H54 (cell line): ENCODE results near the gene RASIP1.

Experiments used
- DNase-seq: peaks from one replicate; pipeline ENCODE4 v3.0.0; 2011; ENCODE audit warnings: low spot score, mixed read lengths; ENCODE audit not compliant: insufficient read length
- FAIRE-seq: peaks from 3 replicates; lab custom pipeline; 2011; peaks lifted over from hg19 to GRCh38; lab: Jason Lieb, UNC
- POLR2A ChIP-seq: IDR thresholded peaks from 2 replicates; pipeline ENCODE4 v1.6.1; 2011; ENCODE audit warnings: low read depth, mild to moderate bottlenecking, low read length

The RASIP1 gene

GRCh38 chr19:48760504-48761205 lies 20.2 kb upstream of the RASIP1 start:
- no peak for DNase-seq
- no peak for FAIRE-seq
- no peak for TF ChIP-seq POLR2A

DNA sequence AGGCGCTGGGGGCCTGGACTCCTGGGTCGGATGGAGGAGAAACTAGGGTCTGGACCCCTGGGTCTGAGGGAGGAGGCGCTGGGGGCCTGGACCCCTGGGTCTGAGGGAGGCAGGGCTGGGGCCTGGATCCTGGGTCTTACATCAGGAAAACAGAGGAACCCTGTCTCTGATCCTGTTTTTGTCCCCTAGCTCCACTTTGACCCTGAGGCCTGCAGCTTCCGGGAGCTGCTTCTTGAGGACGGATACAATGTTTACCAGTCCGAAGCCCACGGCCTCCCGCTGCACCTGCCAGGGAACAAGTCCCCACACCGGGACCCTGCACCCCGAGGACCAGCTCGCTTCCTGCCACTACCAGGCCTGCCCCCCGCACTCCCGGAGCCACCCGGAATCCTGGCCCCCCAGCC lies 17.3 kb upstream of the RASIP1 start:
- TF ChIP-seq POLR2A, result no peak
- FAIRE-seq (no peak), DNase-seq (no peak)

GRCh38 chr19:48757089-48757675 lies 16.8 kb upstream of the RASIP1 start:
- FAIRE-seq (no peak), DNase-seq (no peak)
- TF ChIP-seq POLR2A, result no peak

DNA sequence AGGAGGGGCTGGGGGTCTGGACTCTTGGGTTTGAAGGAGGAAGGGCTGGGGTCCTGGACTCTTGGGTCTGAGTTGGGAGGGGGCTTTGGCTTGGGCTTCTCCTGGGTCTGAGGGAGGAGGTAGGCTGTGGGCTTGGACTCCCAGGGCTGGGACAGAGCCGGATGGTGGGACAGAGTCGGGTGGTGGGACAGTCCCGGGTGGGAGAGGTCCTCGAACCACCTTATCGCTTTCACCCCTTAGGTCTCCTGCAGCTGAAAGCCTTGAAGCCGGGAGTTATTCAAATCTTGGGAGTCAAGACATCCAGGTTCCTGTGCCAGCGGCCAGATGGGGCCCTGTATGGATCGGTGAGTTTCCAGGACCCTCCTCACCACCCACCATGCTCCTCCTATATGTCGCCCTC lies 16.3 kb upstream of the RASIP1 start:
- DNase-seq (no peak), FAIRE-seq (no peak)
- no peak for TF ChIP-seq POLR2A

GRCh38 chr19:48756212-48756611 lies 15.8 kb upstream of the RASIP1 start:
- TF ChIP-seq POLR2A, result no peak
- FAIRE-seq, result no peak

GRCh38 chr19:48755787-48756186 lies 15.4 kb upstream of the RASIP1 start:
- TF ChIP-seq POLR2A, result no peak
- no peak for FAIRE-seq
- no peak for DNase-seq

More at GRCh38 chr19:48756212-48756611, 15.8 kb upstream of the RASIP1 start:
- no peak for DNase-seq

GRCh38 chr19:48755084-48755641 lies 14.8 kb upstream of the RASIP1 start, which contains the start of gene FGF21:
TSS of gene FGF21 (plus strand) at chr19:48755524. CDS start at chr19:48756237, 713 bp downstream.
- no peak for DNase-seq
- TF ChIP-seq POLR2A, result no peak

GRCh38 chr19:48752496-48753365 lies 12.3 kb upstream of the RASIP1 start, which contains the start of gene FUT1:
TSS of gene FUT1 (minus strand) at chr19:48752641. CDS start at chr19:48751281, 1,360 bp downstream.
- DNase-seq, result peak; percentile 82
- no peak for FAIRE-seq
- no peak for TF ChIP-seq POLR2A

More at GRCh38 chr19:48755084-48755641, 14.8 kb upstream of the RASIP1 start, which contains the start of gene FGF21:
- FAIRE-seq, result no peak

DNA sequence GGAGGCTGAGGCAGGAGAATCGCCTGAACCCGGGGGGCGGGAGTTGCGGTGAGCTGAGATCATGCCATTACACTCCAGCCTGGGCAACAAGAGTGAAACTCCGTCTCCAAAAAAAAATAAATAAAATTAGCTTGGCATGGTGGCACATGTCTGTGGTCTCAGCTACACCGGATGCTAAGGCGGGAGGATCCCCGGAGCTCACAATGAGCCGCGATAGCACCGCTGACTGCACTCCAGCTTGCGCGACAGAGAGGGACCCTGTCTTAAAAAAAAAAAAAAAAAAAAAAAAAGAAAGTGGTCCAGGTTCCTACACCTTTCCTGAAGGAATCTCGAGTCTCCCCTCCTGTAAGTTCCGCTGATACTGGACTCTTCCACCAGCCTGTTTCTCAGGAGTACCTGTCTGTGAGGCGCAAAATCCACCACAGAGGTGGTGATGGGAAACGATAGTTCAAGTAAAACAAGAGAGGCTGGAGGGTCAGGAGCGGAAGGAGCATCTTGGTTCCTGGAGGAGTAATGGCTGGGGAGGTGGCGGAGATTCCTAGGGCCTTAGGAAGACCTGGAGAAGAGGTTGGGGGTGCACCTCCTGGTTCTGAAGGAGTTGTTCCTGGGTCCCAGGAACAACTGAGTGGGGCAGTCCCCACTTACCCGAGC lies 11.6 kb upstream of the RASIP1 start:
- no peak for FAIRE-seq
- TF ChIP-seq POLR2A, result no peak
- DNase-seq, result no peak

- TF ChIP-seq POLR2A, result no peak
- DNase-seq (no peak), FAIRE-seq (no peak)
These were observed 10.5 kb upstream of the RASIP1 start for GRCh38 chr19:48750771-48751504.

DNA sequence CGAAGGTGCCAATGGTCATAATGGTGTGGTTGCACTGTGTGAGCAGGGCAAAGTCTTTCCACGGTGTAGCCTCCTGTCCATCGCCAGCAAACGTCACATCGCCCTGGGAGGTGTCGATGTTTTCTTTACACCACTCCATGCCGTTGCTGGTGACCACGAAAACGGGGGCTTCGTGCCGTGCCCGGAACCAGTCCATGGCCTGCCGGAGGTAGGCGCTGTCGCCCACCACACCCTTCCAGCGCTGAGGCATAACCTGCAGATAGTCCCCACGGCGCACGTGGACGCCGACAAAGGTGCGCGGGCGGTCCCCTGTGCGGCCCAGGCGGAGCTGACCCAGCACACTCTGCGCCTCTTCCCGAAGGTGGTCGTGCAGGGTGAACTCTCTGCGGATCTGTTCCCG lies 9.9 kb upstream of the RASIP1 start:
- FAIRE-seq, result no peak
- TF ChIP-seq POLR2A, result no peak
- no peak for DNase-seq

GRCh38 chr19:48749571-48750198 lies 9.3 kb upstream of the RASIP1 start:
- DNase-seq, result no peak
- TF ChIP-seq POLR2A, result no peak
- no peak for FAIRE-seq
